PC-3 (cell line): ENCODE measurements around the gene CRELD1.

Source experiments
- CTCF ChIP-seq: fragments of 300-600 bp; sonication (generic); conservative IDR thresholded peaks from 2 replicates; pipeline ENCODE4 v1.5.1; 2017; ENCODE audit warnings: antibody characterized with exemption, low read depth, mild to moderate bottlenecking, low read length
- EZH2 ChIP-seq: fragments of 300-600 bp; sonication (generic); IDR thresholded peaks from one replicate; pipeline ENCODE4 v1.6.1; 2017; ENCODE audit warnings: antibody characterized with exemption, mild to moderate bottlenecking, low read length; ENCODE audit not compliant: unreplicated experiment
- EZH2phosphoT487 ChIP-seq: fragments of 300-600 bp; sonication (generic); IDR thresholded peaks from 2 replicates; pipeline ENCODE4 v1.6.1; 2018; ENCODE audit warnings: mild to moderate bottlenecking, antibody characterized with exemption, low read length, borderline replicate concordance

DNA sequence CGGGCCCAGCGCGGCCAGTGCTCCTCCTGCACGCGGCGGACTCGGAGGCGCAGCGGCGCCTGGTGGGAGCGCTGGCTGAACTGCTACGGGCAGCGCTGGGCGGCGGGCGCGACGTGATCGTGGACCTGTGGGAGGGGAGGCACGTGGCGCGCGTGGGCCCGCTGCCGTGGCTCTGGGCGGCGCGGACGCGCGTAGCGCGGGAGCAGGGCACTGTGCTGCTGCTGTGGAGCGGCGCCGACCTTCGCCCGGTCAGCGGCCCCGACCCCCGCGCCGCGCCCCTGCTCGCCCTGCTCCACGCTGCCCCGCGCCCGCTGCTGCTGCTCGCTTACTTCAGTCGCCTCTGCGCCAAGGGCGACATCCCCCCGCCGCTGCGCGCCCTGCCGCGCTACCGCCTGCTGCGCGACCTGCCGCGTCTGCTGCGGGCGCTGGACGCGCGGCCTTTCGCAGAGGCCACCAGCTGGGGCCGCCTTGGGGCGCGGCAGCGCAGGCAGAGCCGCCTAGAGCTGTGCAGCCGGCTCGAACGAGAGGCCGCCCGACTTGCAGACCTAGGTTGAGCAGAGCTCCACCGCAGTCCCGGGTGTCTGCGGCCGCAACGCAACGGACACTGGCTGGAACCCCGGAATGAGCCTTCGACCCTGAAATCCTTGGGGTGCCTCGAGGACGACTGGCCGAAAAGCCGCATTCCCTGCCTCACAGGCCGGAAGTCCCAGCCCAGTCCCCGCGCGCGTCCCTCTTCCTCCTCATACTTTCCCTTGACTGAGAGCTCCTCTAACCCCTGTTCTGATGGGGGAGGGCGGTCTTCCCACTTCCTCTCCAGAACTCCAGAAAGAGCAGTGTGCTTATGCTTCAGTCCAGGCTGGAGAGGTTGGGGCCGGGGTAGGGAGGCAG, 18.1 kb upstream of the CRELD1 start:
- TF ChIP-seq CTCF (peak; percentile 5; the same call in 1 of the 2 replicates), EZH2 (no peak), EZH2phosphoT487 (no peak)
